NCI-H146 (cell line): ENCODE data around the gene PERM1.
"Not testable (repeated sequence)": the region's sequence is repeated elsewhere in the genome, so short reads cannot be mapped to it uniquely, and the experiment has no call there.

ENCODE experiments used
- DNase-seq: peaks from one replicate; lab custom pipeline; 2025; lab: John Stamatoyannopoulos, UW

The PERM1 gene

GRCh38 chr1:947958-948357 is 33.9 kb downstream of the PERM1 start:
- no peak for DNase-seq

- not testable (repeated sequence) for DNase-seq
Observed at GRCh38 chr1:946811-947210, 35.1 kb downstream of the PERM1 start.

GRCh38 chr1:945688-946556 is 36.0 kb downstream of the PERM1 start:
- no peak for DNase-seq

- no peak for DNase-seq
Observed at GRCh38 chr1:944341-945325, 37.3 kb downstream of the PERM1 start.

- no peak for DNase-seq
Observed at GRCh38 chr1:943545-944340, 38.1 kb downstream of the PERM1 start.

- no peak for DNase-seq
Observed at GRCh38 chr1:942864-943533, 38.9 kb downstream of the PERM1 start.

- peak; percentile 35 for DNase-seq
Observed at GRCh38 chr1:942411-942821, 39.5 kb downstream of the PERM1 start.

- DNase-seq: peak; percentile 82
Observed at GRCh38 chr1:941588-942383, 40.1 kb downstream of the PERM1 start.

GRCh38 chr1:941015-941587 is 40.8 kb downstream of the PERM1 start:
- no peak for DNase-seq

GRCh38 chr1:940107-941014 is 41.5 kb downstream of the PERM1 start:
- DNase-seq: peak; percentile 53

- DNase-seq: no peak
Observed at GRCh38 chr1:939511-940106, 42.3 kb downstream of the PERM1 start.

GRCh38 chr1:938711-939489 is 43.0 kb downstream of the PERM1 start:
- DNase-seq: no peak

- DNase-seq: no peak
Observed at GRCh38 chr1:938088-938683, 43.7 kb downstream of the PERM1 start.

GRCh38 chr1:937521-937920 is 44.4 kb downstream of the PERM1 start:
- no peak for DNase-seq

GRCh38 chr1:936348-937264 is 45.3 kb downstream of the PERM1 start:
- no peak for DNase-seq

- peak; percentile 84 for DNase-seq
Observed at GRCh38 chr1:935751-936231, 46.1 kb downstream of the PERM1 start.
